ENCODE results near the gene IL17RA.

The IL17RA gene

GRCh38 chr22:17056807-17057206 is 28.0 kb upstream of the IL17RA start:
- Histone ChIP-seq H3K27me3 (ENCODE audit: control insufficient read depth in 1 of 2, insufficient read depth in 2 of 2, low read length in 2 of 2) (no peaks in the 10 kb centered on the region), H3K4me3 (ENCODE audit: low read depth in 1 of 2, low read length in 2 of 2) (no peak overlapping the region), H3K9me3 (ENCODE audit: control insufficient read depth in 1 of 2, low read length in 2 of 2) (no peaks in the 10 kb centered on the region), H3K36me3 (ENCODE audit: control insufficient read depth in 1 of 2, insufficient read depth in 2 of 2, low read length in 2 of 2) (no peaks in the 10 kb centered on the region), H3K9ac (ENCODE audit: low read depth in 1 of 2, low read length in 2 of 2) (no peak overlapping the region), H3K4me1 (ENCODE audit: control insufficient read depth in 1 of 2, insufficient read depth in 2 of 2, low read length in 2 of 2) (no peaks in the 10 kb centered on the region), H3K27ac (ENCODE audit: low read depth, low read length) (no peak overlapping the region)

GRCh38 chr22:17057959-17058814 is 26.6 kb upstream of the IL17RA start:
- H3K36me3 ChIP-seq (ENCODE audit: control insufficient read depth in 1 of 2, insufficient read depth in 2 of 2, low read length in 2 of 2), result no peaks in the 10 kb centered on the region
- H3K9me3 ChIP-seq (ENCODE audit: control insufficient read depth in 1 of 2, low read length in 2 of 2), result no peaks in the 10 kb centered on the region
- no peak overlapping the region for H3K27ac ChIP-seq (ENCODE audit: low read depth, low read length)
- H3K27me3 ChIP-seq (ENCODE audit: control insufficient read depth in 1 of 2, insufficient read depth in 2 of 2, low read length in 2 of 2), result no peaks in the 10 kb centered on the region
- H3K9ac ChIP-seq (ENCODE audit: low read depth in 1 of 2, low read length in 2 of 2), result no peak overlapping the region
- H3K4me3 ChIP-seq (ENCODE audit: low read depth in 1 of 2, low read length in 2 of 2), result no peak overlapping the region
- H3K4me1 ChIP-seq (ENCODE audit: control insufficient read depth in 1 of 2, insufficient read depth in 2 of 2, low read length in 2 of 2), result no peaks in the 10 kb centered on the region

GRCh38 chr22:17060126-17060525 is 24.7 kb upstream of the IL17RA start:
- H3K36me3 ChIP-seq (ENCODE audit: control insufficient read depth in 1 of 2, insufficient read depth in 2 of 2, low read length in 2 of 2), result no peaks in the 10 kb centered on the region
- H3K27me3 ChIP-seq (ENCODE audit: control insufficient read depth in 1 of 2, insufficient read depth in 2 of 2, low read length in 2 of 2), result no peaks in the 10 kb centered on the region
- no peak overlapping the region for H3K27ac ChIP-seq (ENCODE audit: low read depth, low read length)
- no peak overlapping the region for H3K9ac ChIP-seq (ENCODE audit: low read depth in 1 of 2, low read length in 2 of 2)
- H3K4me3 ChIP-seq (ENCODE audit: low read depth in 1 of 2, low read length in 2 of 2), result no peak overlapping the region
- H3K9me3 ChIP-seq (ENCODE audit: control insufficient read depth in 1 of 2, low read length in 2 of 2), result no peaks in the 10 kb centered on the region
- H3K4me1 ChIP-seq (ENCODE audit: control insufficient read depth in 1 of 2, insufficient read depth in 2 of 2, low read length in 2 of 2), result no peaks in the 10 kb centered on the region

GRCh38 chr22:17063411-17064106 is 21.2 kb upstream of the IL17RA start:
- Histone ChIP-seq H3K9ac (ENCODE audit: low read depth in 1 of 2, low read length in 2 of 2) (no peak overlapping the region), H3K4me3 (ENCODE audit: low read depth in 1 of 2, low read length in 2 of 2) (no peak overlapping the region), H3K27ac (ENCODE audit: low read depth, low read length) (no peak overlapping the region), H3K36me3 (ENCODE audit: control insufficient read depth in 1 of 2, insufficient read depth in 2 of 2, low read length in 2 of 2) (no peaks in the 10 kb centered on the region), H3K4me1 (ENCODE audit: control insufficient read depth in 1 of 2, insufficient read depth in 2 of 2, low read length in 2 of 2) (no peaks in the 10 kb centered on the region), H3K27me3 (ENCODE audit: control insufficient read depth in 1 of 2, insufficient read depth in 2 of 2, low read length in 2 of 2) (no peaks in the 10 kb centered on the region), H3K9me3 (ENCODE audit: control insufficient read depth in 1 of 2, low read length in 2 of 2) (no peaks in the 10 kb centered on the region)

- Histone ChIP-seq H3K9me3 (ENCODE audit: control insufficient read depth in 1 of 2, low read length in 2 of 2) (no peaks in the 10 kb centered on the region), H3K4me3 (ENCODE audit: low read depth in 1 of 2, low read length in 2 of 2) (no peak overlapping the region), H3K27me3 (ENCODE audit: control insufficient read depth in 1 of 2, insufficient read depth in 2 of 2, low read length in 2 of 2) (no peaks in the 10 kb centered on the region), H3K9ac (ENCODE audit: low read depth in 1 of 2, low read length in 2 of 2) (no peak overlapping the region), H3K4me1 (ENCODE audit: control insufficient read depth in 1 of 2, insufficient read depth in 2 of 2, low read length in 2 of 2) (no peaks in the 10 kb centered on the region), H3K36me3 (ENCODE audit: control insufficient read depth in 1 of 2, insufficient read depth in 2 of 2, low read length in 2 of 2) (no peaks in the 10 kb centered on the region), H3K27ac (ENCODE audit: low read depth, low read length) (no peak overlapping the region)
These were observed 20.2 kb upstream of the IL17RA start for GRCh38 chr22:17064498-17065100.

- Histone ChIP-seq H3K9ac (ENCODE audit: low read depth in 1 of 2, low read length in 2 of 2) (no peak overlapping the region), H3K36me3 (ENCODE audit: control insufficient read depth in 1 of 2, insufficient read depth in 2 of 2, low read length in 2 of 2) (no peaks in the 10 kb centered on the region), H3K4me1 (ENCODE audit: control insufficient read depth in 1 of 2, insufficient read depth in 2 of 2, low read length in 2 of 2) (no peaks in the 10 kb centered on the region), H3K4me3 (ENCODE audit: low read depth in 1 of 2, low read length in 2 of 2) (no peak overlapping the region), H3K27me3 (ENCODE audit: control insufficient read depth in 1 of 2, insufficient read depth in 2 of 2, low read length in 2 of 2) (no peaks in the 10 kb centered on the region), H3K27ac (ENCODE audit: low read depth, low read length) (no peak overlapping the region), H3K9me3 (ENCODE audit: control insufficient read depth in 1 of 2, low read length in 2 of 2) (no peaks in the 10 kb centered on the region)
These were observed 19.4 kb upstream of the IL17RA start for GRCh38 chr22:17065433-17065832.

- Histone ChIP-seq H3K9me3 (ENCODE audit: control insufficient read depth in 1 of 2, low read length in 2 of 2) (no peaks in the 10 kb centered on the region), H3K9ac (ENCODE audit: low read depth in 1 of 2, low read length in 2 of 2) (no peak overlapping the region), H3K27me3 (ENCODE audit: control insufficient read depth in 1 of 2, insufficient read depth in 2 of 2, low read length in 2 of 2) (no peaks in the 10 kb centered on the region), H3K4me3 (ENCODE audit: low read depth in 1 of 2, low read length in 2 of 2) (no peak overlapping the region), H3K36me3 (ENCODE audit: control insufficient read depth in 1 of 2, insufficient read depth in 2 of 2, low read length in 2 of 2) (no peaks in the 10 kb centered on the region), H3K4me1 (ENCODE audit: control insufficient read depth in 1 of 2, insufficient read depth in 2 of 2, low read length in 2 of 2) (peaks cover 0 to 8% of the 10 kb centered on the region in 2 donors), H3K27ac (ENCODE audit: low read depth, low read length) (no peak overlapping the region)
These were observed 11.9 kb upstream of the IL17RA start for GRCh38 chr22:17072877-17073276.

- Histone ChIP-seq H3K27ac (ENCODE audit: low read depth, low read length) (no peak overlapping the region), H3K4me3 (ENCODE audit: low read depth in 1 of 2, low read length in 2 of 2) (no peak overlapping the region), H3K4me1 (ENCODE audit: control insufficient read depth in 1 of 2, insufficient read depth in 2 of 2, low read length in 2 of 2) (peaks cover 0 to 8% of the 10 kb centered on the region in 2 donors), H3K9me3 (ENCODE audit: control insufficient read depth in 1 of 2, low read length in 2 of 2) (no peaks in the 10 kb centered on the region), H3K27me3 (ENCODE audit: control insufficient read depth in 1 of 2, insufficient read depth in 2 of 2, low read length in 2 of 2) (no peaks in the 10 kb centered on the region), H3K36me3 (ENCODE audit: control insufficient read depth in 1 of 2, insufficient read depth in 2 of 2, low read length in 2 of 2) (no peaks in the 10 kb centered on the region), H3K9ac (ENCODE audit: low read depth in 1 of 2, low read length in 2 of 2) (no peak overlapping the region)
These were observed 10.2 kb upstream of the IL17RA start for GRCh38 chr22:17074648-17075002.

- Histone ChIP-seq H3K9ac (ENCODE audit: low read depth in 1 of 2, low read length in 2 of 2) (no peak overlapping the region), H3K4me1 (ENCODE audit: control insufficient read depth in 1 of 2, insufficient read depth in 2 of 2, low read length in 2 of 2) (peaks cover 0 to 8% of the 10 kb centered on the region in 2 donors), H3K27me3 (ENCODE audit: control insufficient read depth in 1 of 2, insufficient read depth in 2 of 2, low read length in 2 of 2) (no peaks in the 10 kb centered on the region), H3K9me3 (ENCODE audit: control insufficient read depth in 1 of 2, low read length in 2 of 2) (no peaks in the 10 kb centered on the region), H3K4me3 (ENCODE audit: low read depth in 1 of 2, low read length in 2 of 2) (no peak overlapping the region), H3K36me3 (ENCODE audit: control insufficient read depth in 1 of 2, insufficient read depth in 2 of 2, low read length in 2 of 2) (no peaks in the 10 kb centered on the region), H3K27ac (ENCODE audit: low read depth, low read length) (no peak overlapping the region)
These were observed 7.5 kb upstream of the IL17RA start for GRCh38 chr22:17077255-17077654.

GRCh38 chr22:17079572-17079971 is 5.2 kb upstream of the IL17RA start:
- H3K4me1 ChIP-seq (ENCODE audit: control insufficient read depth in 1 of 2, insufficient read depth in 2 of 2, low read length in 2 of 2), result peaks cover 0 to 11% of the 10 kb centered on the region in 2 donors
- no peak overlapping the region for H3K9ac ChIP-seq (ENCODE audit: low read depth in 1 of 2, low read length in 2 of 2)
- no peak overlapping the region for H3K27ac ChIP-seq (ENCODE audit: low read depth, low read length)
- no peak overlapping the region for H3K4me3 ChIP-seq (ENCODE audit: low read depth in 1 of 2, low read length in 2 of 2)
- no peaks in the 10 kb centered on the region for H3K27me3 ChIP-seq (ENCODE audit: control insufficient read depth in 1 of 2, insufficient read depth in 2 of 2, low read length in 2 of 2)
- no peaks in the 10 kb centered on the region for H3K9me3 ChIP-seq (ENCODE audit: control insufficient read depth in 1 of 2, low read length in 2 of 2)
- H3K36me3 ChIP-seq (ENCODE audit: control insufficient read depth in 1 of 2, insufficient read depth in 2 of 2, low read length in 2 of 2), result no peaks in the 10 kb centered on the region

Data from duodenal mucosa (tissue), 2 donors.